HG02642 (cell line): Measurements from ENCODE around the gene ZC3H13.
"Not testable (repeated sequence)": the region's sequence is repeated elsewhere in the genome, so short reads cannot be mapped to it uniquely, and the experiment has no call there.

ENCODE experiments used
- ATAC-seq: cut with Tn5 transposase; IDR thresholded peaks from one replicate; pipeline ENCODE4 v1.9.1; 2021; ENCODE audit warnings: mild to moderate bottlenecking; ENCODE audit not compliant: unreplicated experiment, poor library complexity

ZC3H13 gene

GRCh38 chr13:46016216-46016615, 36.3 kb downstream of the ZC3H13 start:
- ATAC-seq, result no peak

GRCh38 chr13:46015366-46015765, 37.2 kb downstream of the ZC3H13 start:
- no peak for ATAC-seq

- ATAC-seq, result no peak
Measured at GRCh38 chr13:46012404-46012803, 40.1 kb downstream of the ZC3H13 start.

GRCh38 chr13:46010148-46010547, 42.4 kb downstream of the ZC3H13 start:
- ATAC-seq, result no peak

GRCh38 chr13:46008631-46009030, 43.9 kb downstream of the ZC3H13 start:
- ATAC-seq, result no peak

GRCh38 chr13:46006688-46007452, 45.7 kb downstream of the ZC3H13 start:
- no peak for ATAC-seq

- ATAC-seq, result no peak
Measured at GRCh38 chr13:46004491-46004890, 48.1 kb downstream of the ZC3H13 start.

GRCh38 chr13:45996631-45997030, 55.9 kb downstream of the ZC3H13 start:
- no peak for ATAC-seq

- ATAC-seq, result no peak
Measured at GRCh38 chr13:45995245-45995644, 57.3 kb downstream of the ZC3H13 start.

GRCh38 chr13:45994752-45995151, 57.8 kb downstream of the ZC3H13 start:
- ATAC-seq, result no peak

GRCh38 chr13:45989607-45990006, 62.9 kb downstream of the ZC3H13 start:
- no peak for ATAC-seq

- ATAC-seq, result not testable (repeated sequence)
Measured at GRCh38 chr13:45981127-45981526, 71.4 kb downstream of the ZC3H13 start.

- ATAC-seq, result no peak
Measured at GRCh38 chr13:45975337-45975736, 77.2 kb downstream of the ZC3H13 start.

- ATAC-seq, result no peak
Measured at GRCh38 chr13:45974500-45974899, 78.0 kb downstream of the ZC3H13 start.

GRCh38 chr13:45967589-45967988, 85.0 kb downstream of the ZC3H13 start:
- ATAC-seq, result no peak

GRCh38 chr13:45966715-45967114, 85.8 kb downstream of the ZC3H13 start:
- no peak for ATAC-seq

- ATAC-seq, result no peak
Measured at GRCh38 chr13:45961468-45961867, 91.1 kb downstream of the ZC3H13 start.

GRCh38 chr13:45954836-45955800, 97.4 kb downstream of the ZC3H13 start:
- no peak for ATAC-seq

GRCh38 chr13:45953082-45953481, 99.5 kb downstream of the ZC3H13 start:
- no peak for ATAC-seq

GRCh38 chr13:45951724-45952123, 100.8 kb downstream of the ZC3H13 start:
- ATAC-seq, result no peak

- no peak for ATAC-seq
Measured at GRCh38 chr13:45951166-45951565, 101.4 kb downstream of the ZC3H13 start.
